HCT116 (cell line): Measurements from ENCODE around the gene PRPF39. TPM values are rescaled to one million over a fixed set of nuclear protein-coding genes. Genes with fewer than 3 reads are reported as not detected.

Experiments used
- ATAC-seq: fragments of 200-7000 bp; cut with Tn5 transposase; 2 replicates; pipeline ENCODE4 v1.9.1; 2020; ENCODE audit warnings: mild to moderate bottlenecking, moderate library complexity
- BruUV-seq: library from RNA; stranded (reverse); fragments of 400-500 nt; replicated peaks from 2 replicates; lab custom pipeline; 2021; lab: Mats Ljungman, UMichigan
- CTCF ChIA-PET: fragments of 300-600 bp; sonication (Branson Sonifier 250); formaldehyde crosslinking; loops from one replicate; lab custom pipeline; 2021; ENCODE audit warnings: antibody characterized with exemption; lab: Charles Lee
- POLR2A ChIA-PET: fragments of 300-600, 350-600 bp; sonication (Branson Sonifier 250); formaldehyde crosslinking; loops from one replicate; lab custom pipeline; 2021; ENCODE audit warnings: antibody characterized with exemption; lab: Charles Lee
- RAD21 ChIA-PET, 2 experiments: fragments of 300-600 bp; sonication (Branson Sonifier 250); formaldehyde crosslinking; loops; one replicate each; lab custom pipeline; 2023; ENCODE audit warnings: low total read pairs in 2 of 2; ENCODE audit not compliant: uncharacterized antibody in 2 of 2, unreplicated experiment in 2 of 2, low non-redundant PET in 1 of 2; lab: Charles Lee
- DNase-seq: peaks from one replicate; pipeline ENCODE4 v3.0.0-alpha.2; 2010; ENCODE audit warnings: low read depth, low spot score
- H2AFZ ChIP-seq: fragments of 200-600 bp; shearing (Covaris generic), sonication (generic); 2 replicates; pipeline ENCODE4 v1.6.1; 2017; ENCODE audit warnings: low read depth, mixed run types, mixed read lengths, antibody characterized with exemption, low read length; ENCODE audit not compliant: poor library complexity, severe bottlenecking
- H3K27ac ChIP-seq: 2 replicates; pipeline ENCODE4 v1.5.1; 2012; ENCODE audit warnings: low read depth, low read length
- H3K27me3 ChIP-seq: fragments of 200-600 bp; sonication (generic); 2 replicates; pipeline ENCODE4 v1.6.1; 2016; ENCODE audit warnings: mixed run types, low read length, mixed read lengths; ENCODE audit not compliant: insufficient read depth
- H3K36me3 ChIP-seq, 2 experiments: fragments of 200-500 bp in 1 of 2; fragments of 200-600 bp in 1 of 2; sonication (Bioruptor generic) in 1 of 2; sonication (generic) in 1 of 2; 2 replicates each; pipeline versions ENCODE4 v1.5.1 to v1.6.1; 2014 to 2016; ENCODE audit warnings: low read length in 2 of 2, inconsistent platforms in 1 of 2, mixed read lengths in 1 of 2, mixed run types in 1 of 2; ENCODE audit not compliant: insufficient read depth in 2 of 2, control insufficient read depth in 1 of 2
- H3K4me1 ChIP-seq, 2 experiments: fragments of 200-600 bp in 1 of 2; sonication (generic) in 1 of 2; 2 replicates each; pipeline versions ENCODE4 v1.5.1 to v1.6.1; 2012 to 2017; ENCODE audit warnings: low read length in 2 of 2, inconsistent platforms in 1 of 2, mild to moderate bottlenecking in 1 of 2, mixed read lengths in 1 of 2, mixed run types in 1 of 2, moderate library complexity in 1 of 2; ENCODE audit not compliant: insufficient read depth in 2 of 2, control insufficient read depth in 1 of 2
- H3K4me2 ChIP-seq: fragments of 200-600 bp; sonication (generic); 2 replicates; pipeline ENCODE4 v1.6.1; 2017; ENCODE audit warnings: mixed run types, low read length, mixed read lengths
- H3K4me3 ChIP-seq, 2 experiments: fragments of 200-600 bp in 1 of 2; sonication (generic) in 1 of 2; replicated peaks in 1 of 2; 2 replicates each; pipeline ENCODE4 v1.5.1; 2011 to 2016; ENCODE audit warnings: low read length in 2 of 2, control low read depth in 1 of 2, low read depth in 1 of 2, mild to moderate bottlenecking in 1 of 2, mixed read lengths in 1 of 2, mixed run types in 1 of 2
- H3K79me2 ChIP-seq: fragments of 200-600 bp; sonication (generic); 2 replicates; pipeline ENCODE4 v1.6.1; 2017; ENCODE audit warnings: mild to moderate bottlenecking, mixed run types, low read length, moderate library complexity, mixed read lengths; ENCODE audit not compliant: insufficient read depth
- H3K9ac ChIP-seq: fragments of 200-600 bp; sonication (generic); 2 replicates; pipeline ENCODE4 v1.6.1; 2016; ENCODE audit warnings: low read length, mixed read lengths
- H3K9me2 ChIP-seq: fragments of 200-600 bp; sonication (generic), shearing (Covaris generic); 2 replicates; pipeline ENCODE4 v1.6.1; 2017; ENCODE audit warnings: mixed run types, mild to moderate bottlenecking, moderate library complexity; ENCODE audit not compliant: insufficient read depth
- H3K9me3 ChIP-seq, 2 experiments: fragments of 200-500 bp in 1 of 2; fragments of 200-600 bp in 1 of 2; sonication (Bioruptor generic) in 1 of 2; sonication (generic) in 1 of 2; 2 replicates each; pipeline ENCODE4 v1.6.1; 2014 to 2017; ENCODE audit warnings: low read length in 2 of 2, mixed read lengths in 2 of 2, inconsistent platforms in 1 of 2, low read depth in 1 of 2, mild to moderate bottlenecking in 1 of 2, mixed run types in 1 of 2, moderate library complexity in 1 of 2; ENCODE audit not compliant: control insufficient read depth in 1 of 2, insufficient read depth in 1 of 2
- H4K20me1 ChIP-seq: fragments of 200-600 bp; sonication (generic), shearing (Covaris generic); 2 replicates; pipeline ENCODE4 v1.6.1; 2017; ENCODE audit warnings: mixed run types, mild to moderate bottlenecking, moderate library complexity; ENCODE audit not compliant: insufficient read depth
- JUND ChIP-seq: IDR thresholded peaks from 2 replicates; pipeline ENCODE4 v1.6.1; 2012
- MAX ChIP-seq: IDR thresholded peaks from 2 replicates; pipeline ENCODE4 v1.6.1; 2012
- SIN3A ChIP-seq: IDR thresholded peaks from 2 replicates; pipeline ENCODE4 v1.6.1; 2012; ENCODE audit warnings: low read depth
- intact Hi-C: fragments of 100-400 bp; cut with micrococcal nuclease; formaldehyde crosslinking; loops from 2 replicates; pipeline ENCODE4 v1.10.0; 2022
- total RNA-seq: library from RNA; stranded (reverse); gene quantifications from one replicate; pipeline ENCODE4 v1.2.1, GENCODE V29; 2021; ENCODE audit not compliant: unreplicated experiment

Gene PRPF39
- total RNA-seq, 1 experiment from 2014 or later: 44.7 TPM

DNA sequence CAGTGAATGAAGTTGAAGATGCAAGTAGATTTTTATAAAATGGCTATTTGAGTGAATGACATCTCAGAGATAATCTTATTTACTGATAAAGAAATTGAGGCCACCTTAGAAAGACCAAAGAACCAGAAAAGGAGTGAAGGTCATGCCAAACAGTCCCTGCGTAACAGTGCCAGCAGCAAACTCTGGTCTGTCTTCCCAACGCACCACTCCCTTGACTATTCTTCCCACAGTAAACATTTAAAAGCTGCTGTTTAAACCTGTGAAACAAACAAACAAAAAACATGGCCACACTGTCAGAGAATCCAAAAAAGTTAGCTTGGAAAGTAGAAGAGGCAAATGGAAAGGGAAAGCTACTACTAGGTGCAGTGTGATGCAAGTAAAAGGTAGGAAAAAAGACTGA lies 1.5 kb upstream of the PRPF39 start:
- Histone ChIP-seq H4K20me1 (0 out of 2 replicates have a peak, but pooled peaks cover 7% of the 10 kb centered on the region), H3K9me3 (no peaks in the 10 kb centered on the region), H3K36me3 (no peaks in the 10 kb centered on the region), H3K4me1 (peaks cover 5 to 16% of the 10 kb centered on the region in 2 experiments; a peak in 3 of 4 replicates), H2AFZ (no peak overlapping the region), H3K9ac (no peak overlapping the region), H3K9me2 (no peaks in the 10 kb centered on the region), H3K79me2 (peaks cover 35% of the 10 kb centered on the region), H3K27me3 (no peaks in the 10 kb centered on the region), H3K27ac (no peak overlapping the region), H3K4me3 (no peak overlapping the region), H3K4me2 (no peak overlapping the region)
- intact Hi-C loops: no loop called here
- TF ChIP-seq MAX: no peak
- BruUV-seq: no TSS peak
- DNase-seq: no peak
- ChIA-PET RAD21 (no interaction called here), CTCF (no interaction called here), POLR2A (no interaction called here)
- no peak for ATAC-seq

DNA sequence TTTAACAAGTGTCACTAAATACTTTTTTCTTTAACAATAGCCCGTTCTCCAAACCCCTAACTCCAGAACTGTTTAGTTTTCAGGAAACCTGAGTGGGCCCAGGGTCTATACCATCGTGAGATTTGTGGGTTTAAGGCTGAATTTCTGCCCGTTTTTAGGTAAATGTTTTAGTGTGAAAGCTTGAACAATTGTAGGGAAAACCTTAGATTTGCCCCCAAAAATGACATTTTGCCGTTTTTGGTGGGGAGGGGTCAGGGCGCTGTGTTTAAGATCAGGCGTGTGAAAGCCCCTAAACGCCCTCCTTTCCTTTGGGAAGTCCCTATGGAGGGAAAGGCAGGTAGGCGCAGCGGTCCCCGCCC lies 320 bp upstream of the PRPF39 start:
- peak overlapping the region; percentile 96 for H3K9ac ChIP-seq
- no peak for DNase-seq
- CTCF ChIA-PET: no interaction called here

More for the DNA sequence above, 320 bp upstream of the PRPF39 start:
- intact Hi-C loops: no loop called here
- H3K4me1 ChIP-seq: peaks cover 5 to 16% of the 10 kb centered on the region in 2 experiments; a peak in 3 of 4 replicates
- no peaks in the 10 kb centered on the region for H3K9me2 ChIP-seq
- H3K79me2 ChIP-seq: peaks cover 47% of the 10 kb centered on the region
- H3K27me3 ChIP-seq: no peaks in the 10 kb centered on the region
- H3K9me3 ChIP-seq: no peaks in the 10 kb centered on the region
- ChIA-PET RAD21 (no interaction called here), POLR2A (no interaction called here)
- peaks cover 16% of the 10 kb centered on the region; the same call in 1 of the 2 replicates for H4K20me1 ChIP-seq
- no TSS peak for BruUV-seq
- H3K27ac ChIP-seq: no peak overlapping the region
- H3K36me3 ChIP-seq: peaks cover 0 to 3% of the 10 kb centered on the region in 2 experiments; a peak in 1 of 4 replicates
- H2AFZ ChIP-seq: peak overlapping the region; percentile 92
- peak; percentile 10; the same call in 1 of the 2 replicates for ATAC-seq
- TF ChIP-seq JUND (no peak), SIN3A (0 out of 2 replicates have a peak, but pooled peaks have one; percentile 24)
- peak overlapping the region; percentile 35 to 96 for H3K4me3 ChIP-seq
- H3K4me2 ChIP-seq: peak overlapping the region; percentile 84
